Measurements from ENCODE around the gene THAP4. TPM values are rescaled to one million over a fixed set of nuclear protein-coding genes. Genes with fewer than 3 reads are reported as not detected.

Gene THAP4
- total and polyA plus RNA-seq, 12 donors: 68.7 to 101 (median 78.3) TPM

DNA sequence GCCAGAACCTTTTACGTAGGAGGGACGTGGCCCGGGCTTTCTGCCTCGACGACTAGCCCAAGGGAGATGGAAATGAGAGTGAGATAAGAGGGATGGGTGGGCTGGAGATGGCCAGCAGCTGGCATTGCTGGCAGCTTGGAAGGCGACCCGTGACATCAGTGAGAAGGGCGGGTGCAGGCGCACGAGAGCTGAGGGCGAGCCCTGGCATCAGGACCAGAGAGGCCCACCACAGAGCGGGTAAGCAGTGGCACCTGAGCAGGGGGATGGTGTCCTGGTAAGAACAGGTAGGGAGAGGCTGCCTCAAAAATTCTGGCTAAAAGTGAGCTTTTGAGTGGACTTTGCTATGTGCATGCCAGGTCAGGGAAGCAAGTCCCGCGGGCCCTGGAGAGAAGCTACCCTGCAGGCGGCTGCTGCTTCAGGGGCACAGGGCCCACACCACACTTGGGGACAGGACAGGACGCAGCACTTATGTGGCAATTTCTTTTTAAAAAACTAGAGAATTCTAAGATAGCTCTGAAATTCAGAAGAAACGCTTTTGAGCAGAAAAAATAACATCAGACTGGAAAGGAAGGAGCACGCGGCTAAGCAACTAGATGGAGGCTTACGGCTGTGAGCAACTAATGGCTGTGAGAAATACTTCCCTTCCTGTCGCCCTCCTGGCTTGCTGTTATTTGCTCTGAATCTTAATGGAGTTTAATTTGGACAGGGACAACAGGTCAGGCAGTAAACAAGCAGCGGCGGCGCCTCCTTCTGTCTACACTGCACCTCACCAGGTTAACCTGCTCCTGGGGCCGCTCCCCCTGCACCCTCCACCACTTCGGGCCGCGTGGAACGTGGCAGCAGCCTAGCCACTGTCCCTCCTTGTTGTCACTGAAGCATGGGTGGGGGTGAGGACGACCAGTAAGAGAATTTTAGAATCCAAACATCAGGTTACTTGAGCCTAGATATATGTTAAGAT lies 20.5 kb downstream of the THAP4 start:
- H3K4me3 ChIP-seq: peak overlapping the region in 9 of 10 donors; percentile 0 to 52 (median 43)
- ATAC-seq: peak in 5 of 8 donors; percentile 4 to 29 (median 25)
- H3K9me3 ChIP-seq: no peaks in the 10 kb centered on the region
- peaks cover 0 to 4% (median 0%) of the 10 kb centered on the region in 9 donors for H3K36me3 ChIP-seq
- TF ChIP-seq, protein P1, sequence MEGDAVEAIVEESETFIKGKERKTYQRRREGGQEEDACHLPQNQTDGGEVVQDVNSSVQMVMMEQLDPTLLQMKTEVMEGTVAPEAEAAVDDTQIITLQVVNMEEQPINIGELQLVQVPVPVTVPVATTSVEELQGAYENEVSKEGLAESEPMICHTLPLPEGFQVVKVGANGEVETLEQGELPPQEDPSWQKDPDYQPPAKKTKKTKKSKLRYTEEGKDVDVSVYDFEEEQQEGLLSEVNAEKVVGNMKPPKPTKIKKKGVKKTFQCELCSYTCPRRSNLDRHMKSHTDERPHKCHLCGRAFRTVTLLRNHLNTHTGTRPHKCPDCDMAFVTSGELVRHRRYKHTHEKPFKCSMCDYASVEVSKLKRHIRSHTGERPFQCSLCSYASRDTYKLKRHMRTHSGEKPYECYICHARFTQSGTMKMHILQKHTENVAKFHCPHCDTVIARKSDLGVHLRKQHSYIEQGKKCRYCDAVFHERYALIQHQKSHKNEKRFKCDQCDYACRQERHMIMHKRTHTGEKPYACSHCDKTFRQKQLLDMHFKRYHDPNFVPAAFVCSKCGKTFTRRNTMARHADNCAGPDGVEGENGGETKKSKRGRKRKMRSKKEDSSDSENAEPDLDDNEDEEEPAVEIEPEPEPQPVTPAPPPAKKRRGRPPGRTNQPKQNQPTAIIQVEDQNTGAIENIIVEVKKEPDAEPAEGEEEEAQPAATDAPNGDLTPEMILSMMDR (IDR thresholded peaks at IDR 0.05): no peak
- intact Hi-C loops (cut with DNase I): loop anchor here in 3 of 10 donors (5.0 to 10.0 kb wide), 3 partner anchors 109 to 262 kb away; partner anchors contain the start of genes STK25 (in 3 of the 3) and FARP2 (in 1 of the 3)
- peak overlapping the region in 8 of 10 donors; percentile 11 to 89 (median 80) for H3K27ac ChIP-seq
- H3K4me1 ChIP-seq: peaks cover 4 to 55% (median 33%) of the 10 kb centered on the region in 9 donors
- H3K27me3 ChIP-seq: no peaks in the 10 kb centered on the region
- WGBS, 2 donors: 86% methylated on average over 30 of the region's 30 CpGs
- no peak for DNase-seq

DNA sequence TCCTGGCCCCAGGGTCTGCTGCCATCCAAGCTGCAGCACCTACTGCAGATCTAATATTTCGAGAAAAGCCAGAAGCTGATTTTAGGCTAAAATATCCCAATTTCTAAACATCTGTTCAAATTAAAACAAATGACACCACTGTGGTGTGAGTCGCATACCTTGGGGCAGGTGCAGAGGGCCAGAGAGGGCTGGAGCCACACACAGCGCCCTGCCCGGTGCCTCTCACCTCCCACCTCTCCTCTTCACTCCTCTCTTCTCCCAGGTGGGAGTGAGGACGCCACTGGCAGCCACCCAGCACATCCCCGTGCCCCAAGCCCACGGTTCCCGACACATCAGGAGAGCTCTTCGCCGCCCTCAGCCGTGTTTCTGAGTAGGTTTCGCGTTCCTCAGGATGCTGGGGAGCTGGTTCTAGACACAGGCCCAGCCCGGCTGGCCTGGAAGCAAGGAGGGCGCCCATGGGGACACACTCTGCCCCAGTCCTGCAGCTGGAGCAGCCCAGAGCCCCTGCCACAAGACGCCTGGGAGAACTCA lies 21.4 kb downstream of the THAP4 start:
- peak overlapping the region in 4 of 10 donors; percentile 9 to 89 (median 50) for H3K27ac ChIP-seq
- peaks cover 4 to 57% (median 38%) of the 10 kb centered on the region in 9 donors for H3K4me1 ChIP-seq
- no peak overlapping the region for H3K4me3 ChIP-seq
- H3K36me3 ChIP-seq: peaks cover 0 to 4% (median 0%) of the 10 kb centered on the region in 9 donors
- no peak for DNase-seq
- no peaks in the 10 kb centered on the region for H3K27me3 ChIP-seq
- 91% methylated on average over 16 of the region's 16 CpGs for WGBS, 2 donors
- intact Hi-C loops (cut with DNase I): loop anchor here in 4 of 10 donors (2.0 to 10.0 kb wide), 4 partner anchors 107 to 261 kb away; partner anchors contain the start of genes STK25 (in 4 of the 4) and FARP2 (in 1 of the 4)
- TF ChIP-seq, protein P1 (IDR thresholded peaks at IDR 0.05): no peak
- ATAC-seq: peak in 2 of 8 donors; percentile 5 to 34
- no peaks in the 10 kb centered on the region for H3K9me3 ChIP-seq

DNA sequence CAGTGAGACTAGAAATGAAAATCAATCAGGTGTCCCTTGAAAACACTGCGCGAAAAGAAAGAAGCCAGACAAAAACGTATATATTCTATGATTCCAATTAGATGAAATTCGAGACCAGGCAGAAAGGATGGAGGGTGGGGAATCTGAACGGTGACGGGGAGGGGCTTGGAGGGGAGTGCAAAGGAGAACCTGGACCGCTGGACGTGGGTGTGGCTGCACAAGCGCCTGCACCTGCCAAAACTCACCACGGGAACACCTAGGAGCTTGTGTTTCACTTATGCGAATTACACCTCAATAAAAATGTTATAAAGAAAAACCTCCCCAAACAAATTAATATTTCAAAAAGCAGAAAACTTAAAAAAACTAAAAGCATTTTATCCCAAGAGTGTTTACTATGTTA lies 21.9 kb downstream of the THAP4 start:
- TF ChIP-seq, protein P1 (IDR thresholded peaks at IDR 0.05): no peak
- peaks cover 0 to 4% (median 0%) of the 10 kb centered on the region in 9 donors for H3K36me3 ChIP-seq
- H3K4me3 ChIP-seq: no peak overlapping the region
- H3K4me1 ChIP-seq: peaks cover 4 to 61% (median 41%) of the 10 kb centered on the region in 9 donors
- intact Hi-C loops (cut with DNase I): loop anchor here in 4 of 10 donors (2.0 to 10.0 kb wide), 4 partner anchors 106 to 260 kb away; partner anchors contain the start of genes STK25 (in 4 of the 4) and FARP2 (in 1 of the 4)
- 88 to 90% methylated on average over 11 of the region's 11 CpGs for WGBS, 2 donors
- DNase-seq: no peak
- no peak for ATAC-seq
- H3K9me3 ChIP-seq: no peaks in the 10 kb centered on the region
- H3K27me3 ChIP-seq: no peaks in the 10 kb centered on the region
- H3K27ac ChIP-seq: no peak overlapping the region

Measured in heart right ventricle (tissue), 16 donors.